Measurements from ENCODE around the gene CELF2. TPM values are rescaled to one million over a fixed set of nuclear protein-coding genes. Genes with fewer than 3 reads are reported as not detected.

The CELF2 gene
- total and polyA plus RNA-seq, 9 of the 15 experiments (the other 6 are each of a cell fraction or from before 2014, with no cell fraction given), result 4.0 to 20.3 (median 11.1) TPM

- H2AFZ ChIP-seq (ENCODE audit: low read depth, low read length), result peak overlapping the region; percentile 22; the same call in 1 of the 2 replicates
- ATAC-seq (no peak), DNase-seq (ENCODE audit: extremely low read depth in 1 of 4, low spot score in 3 of 4) (no peak), FAIRE-seq (no peak)
- no peaks in the 10 kb centered on the region for H3K9me3 ChIP-seq (replicated peaks; ENCODE audit: control insufficient read depth, insufficient read depth, low read depth, low read length)
- ChIA-PET POLR2A (no interaction called here), CTCF (ENCODE audit: low intra/inter-chr PET ratio) (no interaction called here)
- peaks cover 26% of the 10 kb centered on the region; the same call in 2 of the 3 replicates for H3K79me2 ChIP-seq (ENCODE audit: control insufficient read depth, insufficient read depth, low read length)
- H3K27me3 ChIP-seq (ENCODE audit: control insufficient read depth in 2 of 2, insufficient read depth in 2 of 2, low read length in 2 of 2), result no peaks in the 10 kb centered on the region
- no peak overlapping the region for H3K4me3 ChIP-seq
- intact Hi-C loops (cut with micrococcal nuclease) (no loop called here), in situ Hi-C loops (cut with MboI) (no loop called here)
- WGBS (ENCODE audit: insufficient coverage, low coverage, missing lambda C conversion rate), result 17% methylated on average over 8 of the region's 8 CpGs
- peak overlapping the region; percentile 20; the same call in 1 of the 2 replicates for H3K4me2 ChIP-seq (ENCODE audit: insufficient read depth, low read length)
- H4K20me1 ChIP-seq (replicated peaks; ENCODE audit: control insufficient read depth, insufficient read depth, low read length), result no peaks in the 10 kb centered on the region
- H3K4me1 ChIP-seq (replicated peaks in 1 of 2; ENCODE audit: control insufficient read depth in 2 of 2, insufficient read depth in 2 of 2, low read length in 2 of 2), result peaks cover 0 to 42% of the 10 kb centered on the region in 2 experiments; a peak in 3 of 5 replicates
- no peaks in the 10 kb centered on the region for H3K9me1 ChIP-seq (ENCODE audit: control insufficient read depth, insufficient read depth, low read length)
- BruUV-seq (replicated peaks), result no TSS peak
- H3K36me3 ChIP-seq (ENCODE audit: control insufficient read depth, insufficient read depth, low read length), result peaks cover 3% of the 10 kb centered on the region
- H3K27ac ChIP-seq (ENCODE audit: extremely low read depth, low read depth, low read length), result peak overlapping the region; percentile 26; the same call in 1 of the 3 replicates
- H3K9ac ChIP-seq (ENCODE audit: insufficient read depth in 1 of 2, low read depth in 2 of 2, low read length in 2 of 2), result no peak overlapping the region
- 0 out of 2 replicates have a peak, but pooled peaks have one; percentile 32 for TF ChIP-seq GABPA (tag; conservative IDR thresholded peaks at IDR 0.05; ENCODE audit: low read depth)
- TF ChIP-seq SMC3 (conservative IDR thresholded peaks at IDR 0.05; ENCODE audit: insufficient read depth, low read depth, low read length), result no peak
- peak; percentile 11; the same call in 1 of the 2 replicates for TF ChIP-seq CXXC5 (CRISPR knock-in tag; IDR thresholded peaks at IDR 0.05)
- no peak for TF ChIP-seq CREB5 (CRISPR knock-in tag; IDR thresholded peaks at IDR 0.05)
- no peak for TF ChIP-seq FOXK2 (conservative IDR thresholded peaks at IDR 0.05 in 1 of 2, IDR thresholded peaks at IDR 0.05 in 1 of 2; ENCODE audit: low read depth in 2 of 2)
- 0 out of 2 replicates have a peak, but pooled peaks have one; percentile 9 for TF ChIP-seq L3MBTL2 (IDR thresholded peaks at IDR 0.05)
- TF ChIP-seq CEBPB (tag; IDR thresholded peaks at IDR 0.05), result peak; percentile 14; the same call in 1 of the 2 replicates
- TF ChIP-seq ZNF639 (CRISPR knock-in tag; conservative IDR thresholded peaks at IDR 0.05 in 1 of 2, IDR thresholded peaks at IDR 0.05 in 1 of 2), result peak in 1 of 2 experiments; percentile 53; a peak in 1 of 4 replicates
- TF ChIP-seq HLTF (IDR thresholded peaks at IDR 0.05), result no peak
- 0 out of 4 replicates have a peak, but pooled peaks of 1 of the 2 experiments have one; percentile 17 for TF ChIP-seq MAZ (CRISPR knock-in tag; conservative IDR thresholded peaks at IDR 0.05 in 1 of 2, IDR thresholded peaks at IDR 0.05 in 1 of 2)
- peak; percentile 84 for TF ChIP-seq CEBPG (CRISPR knock-in tag; IDR thresholded peaks at IDR 0.05)
- no peak for TF ChIP-seq CEBPG (tag; conservative IDR thresholded peaks at IDR 0.05 in 1 of 2, IDR thresholded peaks at IDR 0.05 in 1 of 2)
- 0 out of 4 replicates have a peak, but pooled peaks of 1 of the 2 experiments have one; percentile 42 for TF ChIP-seq FOXA3 (CRISPR knock-in tag; conservative IDR thresholded peaks at IDR 0.05 in 1 of 2, IDR thresholded peaks at IDR 0.05 in 1 of 2)
- TF ChIP-seq ATF4 (CRISPR knock-in tag; IDR thresholded peaks at IDR 0.05), result peak; percentile 62; the same call in 1 of the 2 replicates
Observed at GRCh38 chr10:11170993-11171851, 153.6 kb downstream of the CELF2 start.

Measured in K562 (cell line).